Prostate gland (tissue), 2 donors: ENCODE results near the gene CBR3.

Experiments
- CTCF ChIP-seq, 4 experiments: fragments of 200-600 bp in 2 of 4; fragments of 450-650 bp in 2 of 4; sonication (generic) in 2 of 4; IDR thresholded peaks; 1 replicate in 3 of 4; 2 replicates in 1 of 4; pipeline ENCODE4 v1.5.1; 2016 to 2019; ENCODE audit warnings: antibody characterized with exemption in 4 of 4, mild to moderate bottlenecking in 2 of 4, moderate library complexity in 2 of 4
- POLR2A ChIP-seq: fragments of 450-650 bp; IDR thresholded peaks from one replicate; pipeline ENCODE4 v1.6.1; 2016; ENCODE audit warnings: antibody characterized with exemption, mild to moderate bottlenecking
- POLR2AphosphoS5 ChIP-seq: sonication (generic); formaldehyde crosslinking; IDR thresholded peaks from one replicate; pipeline ENCODE4 v1.6.1; 2017; ENCODE audit warnings: antibody characterized with exemption

GRCh38 chr21:36122977-36123376 is 11.9 kb upstream of the CBR3 start:
- TF ChIP-seq CTCF (IDR thresholded peaks at IDR 0.05) (no peak), POLR2A (no peak), POLR2AphosphoS5 (no peak)
